Cardiac fibroblast (primary cell): ENCODE data around the gene VSTM2B.

Experiments
- DNase-seq, 2 donors: peaks; one replicate each; pipeline versions ENCODE4 v3.0.0 to v3.0.0-alpha.2; 2010; ENCODE audit warnings: low read depth in 2 of 2
- H3K4me3 ChIP-seq, 2 donors: replicated peaks in 1 of 2; 1 replicate in 1 of 2; 2 replicates in 1 of 2; pipeline ENCODE4 v1.5.1; 2011; ENCODE audit warnings: low read depth in 2 of 2, low read length in 2 of 2, mild to moderate bottlenecking in 2 of 2, moderate library complexity in 1 of 2
- TF ChIP-seq, protein P1 (sequence below): IDR thresholded peaks from one replicate; pipeline ENCODE4 v1.5.1; 2011; ENCODE audit warnings: low read depth, mild to moderate bottlenecking, low read length, inconsistent platforms

Gene VSTM2B

DNA sequence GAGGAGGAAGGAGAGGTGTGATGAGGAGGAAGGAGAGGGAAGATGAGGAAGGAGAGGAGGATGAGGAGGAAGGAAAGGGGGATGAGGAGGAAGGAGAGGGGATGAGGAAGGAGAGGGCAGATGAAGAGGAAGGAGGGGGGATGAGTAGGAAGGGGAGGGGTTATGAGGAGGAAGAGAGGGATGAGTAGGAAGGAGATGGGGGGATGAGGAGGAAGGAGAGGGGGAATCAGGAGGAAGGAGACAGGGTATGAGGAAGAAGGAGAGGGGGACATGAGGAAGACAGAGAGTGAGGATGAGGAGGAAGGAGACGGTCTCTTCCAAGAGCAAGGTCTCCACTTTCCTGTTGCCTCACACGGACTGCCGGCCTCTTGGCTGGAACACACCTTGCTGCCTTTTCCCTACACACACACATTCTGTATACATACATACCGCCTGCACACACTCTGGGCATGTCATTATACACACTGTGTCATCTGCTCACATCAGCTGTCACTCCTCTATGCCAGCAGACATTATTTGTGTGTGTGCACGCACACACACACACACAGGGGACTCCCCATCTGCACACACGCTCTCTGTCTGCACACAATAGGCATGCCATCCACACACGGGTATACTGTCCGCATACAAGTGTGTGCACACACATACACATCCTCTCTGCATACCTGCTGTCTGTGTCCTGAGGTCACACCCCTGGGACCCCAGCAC is 11.1 kb upstream of the VSTM2B start:
- no peak for DNase-seq
- no peak overlapping the region for H3K4me3 ChIP-seq
- TF ChIP-seq, protein P1, sequence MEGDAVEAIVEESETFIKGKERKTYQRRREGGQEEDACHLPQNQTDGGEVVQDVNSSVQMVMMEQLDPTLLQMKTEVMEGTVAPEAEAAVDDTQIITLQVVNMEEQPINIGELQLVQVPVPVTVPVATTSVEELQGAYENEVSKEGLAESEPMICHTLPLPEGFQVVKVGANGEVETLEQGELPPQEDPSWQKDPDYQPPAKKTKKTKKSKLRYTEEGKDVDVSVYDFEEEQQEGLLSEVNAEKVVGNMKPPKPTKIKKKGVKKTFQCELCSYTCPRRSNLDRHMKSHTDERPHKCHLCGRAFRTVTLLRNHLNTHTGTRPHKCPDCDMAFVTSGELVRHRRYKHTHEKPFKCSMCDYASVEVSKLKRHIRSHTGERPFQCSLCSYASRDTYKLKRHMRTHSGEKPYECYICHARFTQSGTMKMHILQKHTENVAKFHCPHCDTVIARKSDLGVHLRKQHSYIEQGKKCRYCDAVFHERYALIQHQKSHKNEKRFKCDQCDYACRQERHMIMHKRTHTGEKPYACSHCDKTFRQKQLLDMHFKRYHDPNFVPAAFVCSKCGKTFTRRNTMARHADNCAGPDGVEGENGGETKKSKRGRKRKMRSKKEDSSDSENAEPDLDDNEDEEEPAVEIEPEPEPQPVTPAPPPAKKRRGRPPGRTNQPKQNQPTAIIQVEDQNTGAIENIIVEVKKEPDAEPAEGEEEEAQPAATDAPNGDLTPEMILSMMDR: no peak

DNA sequence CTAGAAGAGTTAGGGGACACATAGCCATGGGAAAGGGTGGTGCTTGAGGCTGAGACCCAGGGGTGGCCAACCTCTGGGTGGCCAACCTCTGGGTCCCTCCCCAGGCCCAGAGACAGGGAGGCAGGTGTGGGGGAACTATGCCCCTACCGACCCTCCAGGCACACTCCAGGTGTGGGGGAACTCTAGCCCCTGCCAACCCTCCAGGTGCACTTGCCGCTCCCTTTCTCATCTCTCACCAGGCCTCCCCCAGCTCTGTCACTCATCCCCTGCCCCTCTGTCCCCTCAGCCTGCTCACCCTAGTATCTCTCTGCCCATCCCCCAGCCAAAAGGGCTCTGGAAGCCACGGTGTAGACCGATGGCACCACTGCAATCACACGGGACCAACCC is 10.6 kb upstream of the VSTM2B start:
- no peak overlapping the region for H3K4me3 ChIP-seq
- DNase-seq: no peak
- TF ChIP-seq, protein P1: no peak

DNA sequence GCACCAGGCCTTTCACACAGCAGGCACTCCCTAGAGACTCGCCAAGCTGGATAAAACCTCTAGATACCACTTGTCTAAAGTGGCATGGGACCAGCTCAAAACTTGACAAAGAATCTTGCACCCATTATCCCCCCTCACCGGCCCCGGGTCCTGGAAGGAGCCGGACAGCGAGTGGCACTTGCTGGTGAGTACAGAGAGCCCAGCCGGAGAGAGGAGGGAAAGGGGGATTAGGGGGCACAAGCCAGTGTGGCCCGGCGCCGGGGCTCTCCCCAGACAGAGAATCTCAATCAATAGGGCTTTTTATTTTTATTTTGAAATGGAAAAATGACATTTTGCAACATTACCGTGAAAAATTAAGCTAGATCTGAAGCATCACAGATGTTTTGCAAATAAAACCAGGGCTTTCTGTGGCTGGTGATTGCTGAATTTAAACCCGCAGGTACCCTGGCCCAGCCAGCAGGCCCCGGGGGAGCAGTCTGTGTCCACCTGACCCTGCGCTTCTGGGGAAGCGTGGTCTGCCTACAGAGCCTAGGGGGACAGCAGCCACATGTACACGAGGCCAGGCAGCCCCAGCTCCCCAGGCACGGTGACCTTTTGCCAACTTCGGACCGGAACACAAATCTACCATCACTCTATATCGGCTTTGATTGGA is 10.0 kb upstream of the VSTM2B start:
- no peak overlapping the region for H3K4me3 ChIP-seq
- TF ChIP-seq, protein P1: no peak
- DNase-seq: no peak

DNA sequence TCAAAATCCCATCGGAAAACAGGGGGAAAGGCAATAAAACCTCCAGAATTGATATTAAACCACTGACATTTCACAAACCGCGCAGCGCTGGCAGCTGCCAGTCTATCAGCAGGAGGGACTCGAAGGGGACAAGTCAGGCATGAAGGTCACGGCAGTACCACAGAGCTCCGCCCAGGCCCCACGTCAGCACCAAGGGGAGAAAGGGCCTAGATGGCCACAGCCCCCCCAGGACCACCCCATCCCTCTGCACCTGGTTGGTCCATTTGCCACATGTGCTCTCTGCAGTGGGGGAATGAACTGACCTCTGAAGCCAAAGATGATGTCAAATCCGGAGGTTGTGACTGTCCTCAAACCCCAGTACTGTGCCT is 9.5 kb upstream of the VSTM2B start:
- DNase-seq: no peak
- TF ChIP-seq, protein P1: no peak
- no peak overlapping the region for H3K4me3 ChIP-seq

DNA sequence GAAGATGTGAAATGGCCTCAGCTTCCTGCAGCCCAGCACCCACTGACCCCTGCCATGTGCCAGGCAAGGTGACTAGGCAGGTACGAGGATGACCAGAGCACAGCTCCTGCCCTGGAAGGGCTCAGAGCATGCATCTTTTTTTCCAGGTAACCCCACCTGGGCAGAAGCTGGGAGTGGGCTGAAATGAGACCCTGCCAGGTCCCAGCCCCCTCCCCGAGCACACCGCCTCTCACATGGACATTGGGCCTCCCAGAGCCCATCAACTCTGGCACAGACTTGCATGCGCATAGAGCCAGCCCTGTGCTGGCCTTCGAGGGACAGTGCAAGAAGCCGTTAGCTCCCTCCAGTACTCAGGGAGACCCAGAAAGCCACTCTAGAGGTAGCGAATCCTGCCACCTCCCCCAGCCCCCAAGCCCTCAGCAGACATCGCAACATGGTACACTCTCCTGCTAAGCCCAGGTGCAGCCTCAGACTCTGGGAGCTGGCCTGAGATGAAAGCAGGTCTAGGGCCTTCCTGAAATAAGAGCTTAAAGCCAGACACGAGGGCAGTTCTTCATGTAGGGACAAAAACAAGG is 8.9 kb upstream of the VSTM2B start:
- H3K4me3 ChIP-seq: no peak overlapping the region
- DNase-seq: no peak
- TF ChIP-seq, protein P1: no peak

DNA sequence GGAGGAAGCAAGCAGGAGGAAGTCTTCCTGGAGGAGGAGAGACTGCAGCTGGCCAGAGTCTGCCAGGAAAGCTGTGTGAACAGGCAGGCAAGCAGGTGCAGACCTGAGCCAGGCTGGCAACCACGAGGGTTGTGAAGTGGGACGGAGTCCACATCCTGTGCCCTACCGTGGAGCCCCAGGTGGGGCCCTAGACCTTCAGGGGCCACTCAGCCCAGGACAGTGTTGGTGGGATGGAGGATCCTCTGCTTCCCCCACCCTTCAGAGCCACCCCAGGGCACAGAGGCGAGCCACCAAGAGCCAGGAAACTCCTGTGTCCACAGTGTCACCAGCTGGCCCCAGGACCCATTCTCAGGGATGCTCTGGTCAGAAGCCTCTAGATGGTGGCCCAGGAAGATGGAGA is 8.4 kb upstream of the VSTM2B start:
- TF ChIP-seq, protein P1: no peak
- DNase-seq: no peak
- no peak overlapping the region for H3K4me3 ChIP-seq
